SK-N-SH treated with all-trans-retinoic acid at 6 μM for 48 hours (cell line): Measurements from ENCODE around the gene SPATA12.

ENCODE experiments used
- BACH2 ChIP-seq: fragments of 250-450 bp; sonication (Bioruptor Pico); IDR thresholded peaks from 2 replicates; pipeline ENCODE4 v1.9.0; 2021; ENCODE audit warnings: mild to moderate bottlenecking, borderline replicate concordance
- CSDC2 ChIP-seq: fragments of 250-450 bp; sonication (Bioruptor Pico); IDR thresholded peaks from 2 replicates; pipeline ENCODE4 v1.5.0; 2020; ENCODE audit warnings: mild to moderate bottlenecking, moderate library complexity
- ESRRG ChIP-seq: fragments of 250-450 bp; sonication (Bioruptor Pico); IDR thresholded peaks from 2 replicates; pipeline ENCODE4 v1.6.1; 2021; ENCODE audit warnings: mild to moderate bottlenecking
- ISL1 ChIP-seq: fragments of 250-450 bp; sonication (Bioruptor Pico); IDR thresholded peaks from 2 replicates; pipeline ENCODE4 v2.1.2; 2022; ENCODE audit warnings: mild to moderate bottlenecking, moderate library complexity
- PATZ1 ChIP-seq: fragments of 250-450 bp; sonication (Bioruptor Pico); IDR thresholded peaks from 2 replicates; pipeline ENCODE4 v1.8.0; 2020; ENCODE audit warnings: mild to moderate bottlenecking, moderate library complexity, borderline replicate concordance
- SNAI2 ChIP-seq: fragments of 250-450 bp; sonication (Bioruptor Pico); IDR thresholded peaks from 2 replicates; pipeline ENCODE4 v1.5.0; 2020; ENCODE audit warnings: mild to moderate bottlenecking, moderate library complexity
- ZFP3 ChIP-seq: fragments of 250-450 bp; sonication (Bioruptor Pico); IDR thresholded peaks from 2 replicates; pipeline ENCODE4 v1.5.0; 2020; ENCODE audit warnings: mild to moderate bottlenecking, moderate library complexity

- TF ChIP-seq PATZ1 (CRISPR knock-in tag) (no peak), SNAI2 (CRISPR knock-in tag) (no peak), ZFP3 (CRISPR knock-in tag) (no peak), BACH2 (CRISPR knock-in tag) (no peak), ESRRG (CRISPR knock-in tag) (no peak), CSDC2 (CRISPR knock-in tag) (no peak), ISL1 (CRISPR knock-in tag) (no peak)
These were observed 41.4 kb upstream of the SPATA12 start for GRCh38 chr3:57019057-57019456.
